Calu3 (cell line): ENCODE results near the gene TAS1R1. TPM values are rescaled to one million over a fixed set of nuclear protein-coding genes. Genes with fewer than 3 reads are reported as not detected.

Experiments used
- BruUV-seq: library from RNA; stranded (reverse); fragments of 400-500 nt; replicated peaks from 2 replicates; lab custom pipeline; 2021; lab: Mats Ljungman, UMichigan
- CTCF ChIA-PET: fragments of 300-600 bp; sonication (Branson Sonifier 250); formaldehyde crosslinking; loops from one replicate; lab custom pipeline; 2022; ENCODE audit warnings: antibody characterized with exemption; lab: Charles Lee
- DNase-seq: peaks from one replicate; pipeline ENCODE4 v3.0.0; 2022
- H3K27ac Mint-ChIP-seq: one replicate; pipeline ENCODE4 v1.8.0; 2022; ENCODE audit warnings: mixed read lengths; ENCODE audit not compliant: unreplicated experiment
- H3K27me3 Mint-ChIP-seq: one replicate; pipeline ENCODE4 v1.8.0; 2022; ENCODE audit warnings: mixed read lengths; ENCODE audit not compliant: unreplicated experiment
- H3K36me3 Mint-ChIP-seq: one replicate; pipeline ENCODE4 v1.8.0; 2022; ENCODE audit warnings: mild to moderate bottlenecking, moderate library complexity, mixed read lengths; ENCODE audit not compliant: insufficient read depth, unreplicated experiment
- H3K4me1 Mint-ChIP-seq: one replicate; pipeline ENCODE4 v1.8.0; 2022; ENCODE audit warnings: mild to moderate bottlenecking, low read depth, mixed read lengths; ENCODE audit not compliant: unreplicated experiment
- H3K4me3 Mint-ChIP-seq: one replicate; pipeline ENCODE4 v1.8.0; 2022; ENCODE audit warnings: mild to moderate bottlenecking, low read depth, moderate library complexity, mixed read lengths; ENCODE audit not compliant: unreplicated experiment
- H3K9me3 Mint-ChIP-seq: one replicate; pipeline ENCODE4 v1.8.0; 2022; ENCODE audit warnings: low read depth, mixed read lengths; ENCODE audit not compliant: unreplicated experiment
- intact Hi-C: fragments of 100-400 bp; cut with micrococcal nuclease; formaldehyde crosslinking; loops from one replicate; pipeline ENCODE4 v1.10.0; 2022; ENCODE audit not compliant: unreplicated experiment
- total RNA-seq: library from RNA; stranded (reverse); gene quantifications from 2 replicates; pipeline ENCODE4 v1.2.3, GENCODE V29; 2022
- TF ChIP-seq, protein P1 (sequence below): fragments of 200-600 bp; IDR thresholded peaks from one replicate; pipeline ENCODE4 v1.8.0; 2022; ENCODE audit warnings: antibody characterized with exemption; ENCODE audit not compliant: unreplicated experiment

The TAS1R1 gene
- total RNA-seq, 1 experiment from 2014 or later, result not detected

DNA sequence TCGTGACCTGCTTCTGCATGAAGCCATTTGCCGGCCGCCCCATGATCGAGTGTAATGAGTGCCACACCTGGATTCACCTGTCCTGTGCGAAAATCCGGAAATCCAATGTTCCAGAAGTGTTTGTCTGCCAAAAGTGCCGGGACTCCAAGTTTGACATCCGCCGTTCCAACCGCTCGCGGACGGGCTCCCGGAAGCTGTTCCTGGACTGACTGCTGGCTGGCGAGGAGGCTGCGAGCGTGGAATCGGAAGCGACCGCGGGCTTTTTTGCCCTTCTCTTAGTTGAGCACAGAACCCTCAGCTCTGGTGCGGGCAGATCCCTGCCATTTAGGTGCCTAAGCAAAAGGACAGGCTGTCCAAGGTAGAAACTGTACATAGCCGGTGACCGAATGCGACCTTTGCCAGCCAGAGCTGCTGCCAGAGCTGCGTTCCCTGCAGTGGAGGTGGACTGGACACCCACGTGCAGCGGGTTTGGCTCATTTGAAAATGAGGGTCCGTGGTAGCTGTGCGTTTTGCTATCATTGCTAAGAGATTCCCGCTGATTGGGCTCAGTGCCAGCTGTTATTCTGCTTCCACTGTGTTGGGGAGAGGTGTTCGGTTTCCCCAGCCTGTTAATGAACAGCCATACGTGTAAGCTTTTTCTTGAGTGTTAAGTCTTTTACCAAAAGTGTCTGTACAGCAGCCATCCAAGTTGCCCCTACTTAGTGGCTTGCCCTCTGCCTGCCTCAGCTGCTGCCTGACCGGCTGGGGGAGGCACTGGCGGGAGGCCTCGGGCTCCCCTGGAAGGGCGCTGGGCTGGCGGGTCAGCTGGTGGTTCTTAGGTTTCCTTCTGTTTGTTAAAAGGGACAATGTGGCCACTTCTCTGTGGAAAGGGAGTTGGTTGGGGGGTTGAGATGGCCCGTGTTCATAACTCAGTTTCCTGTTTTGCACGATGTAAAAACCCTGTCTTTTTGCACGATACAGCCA lies 66.6 kb downstream of the TAS1R1 start:
- intact Hi-C loops, result no loop called here
- Mint-ChIP-seq H3K27me3 (no peaks in the 10 kb centered on the region), H3K27ac (no peak overlapping the region), H3K4me3 (no peak overlapping the region), H3K4me1 (no peaks in the 10 kb centered on the region), H3K36me3 (peaks cover 48% of the 10 kb centered on the region), H3K9me3 (no peaks in the 10 kb centered on the region)
- no peak for DNase-seq
- TF ChIP-seq, protein P1, sequence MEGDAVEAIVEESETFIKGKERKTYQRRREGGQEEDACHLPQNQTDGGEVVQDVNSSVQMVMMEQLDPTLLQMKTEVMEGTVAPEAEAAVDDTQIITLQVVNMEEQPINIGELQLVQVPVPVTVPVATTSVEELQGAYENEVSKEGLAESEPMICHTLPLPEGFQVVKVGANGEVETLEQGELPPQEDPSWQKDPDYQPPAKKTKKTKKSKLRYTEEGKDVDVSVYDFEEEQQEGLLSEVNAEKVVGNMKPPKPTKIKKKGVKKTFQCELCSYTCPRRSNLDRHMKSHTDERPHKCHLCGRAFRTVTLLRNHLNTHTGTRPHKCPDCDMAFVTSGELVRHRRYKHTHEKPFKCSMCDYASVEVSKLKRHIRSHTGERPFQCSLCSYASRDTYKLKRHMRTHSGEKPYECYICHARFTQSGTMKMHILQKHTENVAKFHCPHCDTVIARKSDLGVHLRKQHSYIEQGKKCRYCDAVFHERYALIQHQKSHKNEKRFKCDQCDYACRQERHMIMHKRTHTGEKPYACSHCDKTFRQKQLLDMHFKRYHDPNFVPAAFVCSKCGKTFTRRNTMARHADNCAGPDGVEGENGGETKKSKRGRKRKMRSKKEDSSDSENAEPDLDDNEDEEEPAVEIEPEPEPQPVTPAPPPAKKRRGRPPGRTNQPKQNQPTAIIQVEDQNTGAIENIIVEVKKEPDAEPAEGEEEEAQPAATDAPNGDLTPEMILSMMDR, result no peak
- CTCF ChIA-PET, result no interaction called here
- BruUV-seq, result no TSS peak

DNA sequence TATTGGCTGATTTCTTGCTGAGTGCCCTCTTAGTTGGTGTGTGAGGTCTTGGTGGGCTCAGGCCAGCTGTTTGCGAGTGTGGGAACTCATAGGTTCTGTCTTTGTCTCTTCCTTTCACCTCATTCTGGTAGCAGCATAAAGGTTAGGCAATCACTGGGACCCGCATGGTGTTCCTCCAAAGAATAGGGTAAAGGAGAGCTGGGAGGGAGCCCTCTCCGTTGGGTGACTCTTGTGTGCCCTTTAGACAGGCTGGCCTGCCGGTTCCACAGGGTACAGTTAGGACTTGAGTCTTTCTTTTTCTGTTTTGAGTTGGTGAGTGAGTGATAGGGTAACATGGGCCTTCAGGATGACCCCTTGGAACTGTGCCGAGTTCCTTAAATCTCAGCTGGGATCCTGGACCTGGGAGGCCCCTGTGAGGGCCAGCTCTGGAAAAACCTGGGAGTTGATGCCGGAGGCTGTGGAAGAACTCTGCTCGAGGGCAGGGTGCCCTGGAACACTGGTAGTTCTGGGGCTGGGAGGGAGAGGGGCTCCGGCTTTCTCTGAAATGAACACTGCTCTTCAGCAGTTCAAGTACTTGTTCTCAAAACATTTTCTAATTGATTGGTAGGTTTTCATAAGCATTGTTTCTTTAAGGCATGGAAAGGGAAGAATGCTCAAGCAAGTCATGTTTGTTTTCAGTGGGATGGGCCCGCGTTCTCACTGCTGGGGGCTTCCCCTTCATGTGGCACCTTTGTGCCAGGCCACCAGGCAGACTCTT lies 67.5 kb downstream of the TAS1R1 start:
- no peaks in the 10 kb centered on the region for H3K4me1 Mint-ChIP-seq
- no peak for DNase-seq
- no TSS peak for BruUV-seq
- no peak overlapping the region for H3K4me3 Mint-ChIP-seq
- intact Hi-C loops, result no loop called here
- H3K27me3 Mint-ChIP-seq, result no peaks in the 10 kb centered on the region
- no peaks in the 10 kb centered on the region for H3K9me3 Mint-ChIP-seq
- no peak overlapping the region for H3K27ac Mint-ChIP-seq
- H3K36me3 Mint-ChIP-seq, result peaks cover 43% of the 10 kb centered on the region
- TF ChIP-seq, protein P1, result no peak
- CTCF ChIA-PET, result no interaction called here

DNA sequence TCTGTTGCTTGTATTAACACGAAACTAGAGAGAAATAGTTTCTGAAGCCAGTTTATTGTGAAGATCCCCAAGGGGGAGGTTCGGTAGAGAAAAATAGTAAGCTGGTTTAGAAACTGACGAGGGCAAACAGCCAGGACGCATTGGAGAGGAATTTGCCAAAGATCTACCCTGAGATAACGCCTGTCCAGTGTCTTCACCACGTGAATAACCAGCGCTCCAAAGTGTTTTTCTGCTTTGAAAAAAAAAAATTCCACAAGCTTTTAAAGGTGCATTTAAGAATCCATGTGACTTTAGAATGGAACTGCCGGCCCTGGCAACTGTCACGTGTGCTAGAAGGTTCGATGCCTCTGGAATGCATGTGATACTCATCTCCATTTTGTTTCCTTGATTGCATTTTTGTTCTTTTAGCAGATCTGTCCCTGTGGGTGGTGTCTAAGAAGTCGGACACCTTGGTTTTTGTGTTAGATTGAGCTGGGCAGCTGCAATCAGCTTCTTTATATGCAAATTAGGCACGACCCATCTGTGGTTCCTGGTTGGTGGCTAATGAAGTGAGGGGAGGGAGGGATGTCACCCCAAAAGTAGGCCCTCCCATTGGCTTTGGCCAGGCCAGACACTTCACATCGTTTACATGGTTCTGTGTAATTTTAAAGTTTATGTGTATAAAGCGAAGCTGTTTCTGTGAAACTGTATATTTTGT lies 68.3 kb downstream of the TAS1R1 start:
- Mint-ChIP-seq H3K9me3 (no peaks in the 10 kb centered on the region), H3K27ac (no peak overlapping the region), H3K27me3 (no peaks in the 10 kb centered on the region), H3K4me3 (no peak overlapping the region), H3K36me3 (peaks cover 40% of the 10 kb centered on the region), H3K4me1 (no peaks in the 10 kb centered on the region)
- DNase-seq, result no peak
- CTCF ChIA-PET, result no interaction called here
- TF ChIP-seq, protein P1, result no peak
- BruUV-seq, result no TSS peak
- intact Hi-C loops, result no loop called here

DNA sequence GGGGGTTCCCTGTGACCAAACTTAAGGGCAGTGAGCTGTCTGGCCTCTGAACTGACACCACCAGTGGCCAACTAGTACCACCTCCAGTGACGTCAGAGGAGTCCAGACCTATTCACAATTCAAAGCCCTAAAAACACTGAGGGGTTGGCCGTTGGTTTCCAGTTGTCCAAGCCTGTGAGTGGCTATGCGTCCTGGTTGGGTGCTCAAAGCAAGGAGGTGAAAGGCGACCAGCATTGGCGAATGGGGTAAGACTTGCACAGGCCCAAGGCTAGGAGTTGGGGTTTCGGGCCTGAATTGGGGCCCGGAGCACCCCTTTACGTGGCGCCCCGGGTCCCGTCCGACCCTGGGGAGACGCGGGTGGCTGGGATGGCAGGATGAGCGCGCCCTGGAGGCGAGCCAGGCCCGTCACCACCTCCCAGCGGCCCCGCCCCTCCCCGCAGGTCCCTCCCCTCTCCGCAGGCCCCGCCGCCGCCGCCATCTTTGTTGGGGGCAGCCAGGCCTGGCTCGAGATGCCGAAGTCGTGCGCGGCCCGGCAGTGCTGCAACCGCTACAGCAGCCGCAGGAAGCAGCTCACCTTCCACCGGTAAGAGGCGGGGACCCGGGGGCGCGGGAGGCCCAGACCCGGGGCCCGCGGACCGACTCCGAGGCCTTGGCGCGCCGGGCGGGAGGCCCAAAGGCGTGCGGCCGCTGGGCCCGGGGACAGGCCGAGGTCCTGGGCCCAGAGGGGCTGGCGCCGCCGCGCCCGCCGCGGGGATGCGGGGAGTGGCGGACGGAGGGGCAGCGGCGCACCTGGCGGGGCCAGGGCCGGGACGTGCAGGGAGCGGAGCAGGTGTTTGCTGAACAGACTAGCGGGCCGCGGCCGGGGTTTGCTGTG lies 69.8 kb downstream of the TAS1R1 start, which contains the start of gene THAP3:
THAP3 (plus strand) TSS at position 159 of the 874 bp plus-strand sequence; CDS start at position 510, 351 bp downstream.
- peak within 1 kb of the TSS; percentile 63 for H3K27ac Mint-ChIP-seq
- H3K36me3 Mint-ChIP-seq, result peaks cover 42% of the 10 kb centered on the region
- no peaks in the 10 kb centered on the region for H3K27me3 Mint-ChIP-seq
- H3K4me1 Mint-ChIP-seq, result no peaks in the 10 kb centered on the region
- CTCF ChIA-PET, result no interaction called here
- TF ChIP-seq, protein P1, result no peak
- BruUV-seq, result no TSS peak
- intact Hi-C loops, result no loop called here
- H3K4me3 Mint-ChIP-seq, result peak within 1 kb of the TSS; percentile 77
- H3K9me3 Mint-ChIP-seq, result no peaks in the 10 kb centered on the region
- peak; percentile 82 for DNase-seq
